ENCODE measurements around the gene MBD5. TPM values are rescaled to one million over a fixed set of nuclear protein-coding genes. Genes with fewer than 3 reads are reported as not detected.

The MBD5 gene
- total RNA-seq, 1 donor from 2014 or later, result 46.5 TPM

GRCh38 chr2:148300544-148300943 is 279.7 kb downstream of the MBD5 start:
- DNase-seq (ENCODE audit: low read depth), result no peak

DNA sequence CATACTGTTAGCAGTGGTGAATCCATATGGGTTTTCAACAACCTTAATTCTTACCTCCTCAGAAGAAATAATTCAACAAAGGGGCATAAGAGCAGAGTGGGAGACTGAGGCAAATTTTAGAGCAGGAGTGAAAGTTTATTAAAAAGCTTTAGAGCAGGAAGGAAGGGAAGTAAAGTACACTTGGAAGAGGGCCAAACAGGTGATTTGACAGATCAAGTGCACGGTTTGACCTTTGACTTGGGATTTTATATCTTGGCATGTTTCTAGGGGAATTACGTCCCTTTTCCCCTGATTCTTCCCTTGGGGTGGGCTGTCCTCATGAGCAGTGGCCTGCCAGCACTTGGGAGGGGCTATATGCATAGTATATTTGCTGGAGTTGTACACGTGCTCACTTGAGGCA is 280.5 kb downstream of the MBD5 start:
- DNase-seq (ENCODE audit: low read depth), result no peak

GRCh38 chr2:148302526-148302925 is 281.6 kb downstream of the MBD5 start:
- DNase-seq (ENCODE audit: low read depth), result no peak

DNA sequence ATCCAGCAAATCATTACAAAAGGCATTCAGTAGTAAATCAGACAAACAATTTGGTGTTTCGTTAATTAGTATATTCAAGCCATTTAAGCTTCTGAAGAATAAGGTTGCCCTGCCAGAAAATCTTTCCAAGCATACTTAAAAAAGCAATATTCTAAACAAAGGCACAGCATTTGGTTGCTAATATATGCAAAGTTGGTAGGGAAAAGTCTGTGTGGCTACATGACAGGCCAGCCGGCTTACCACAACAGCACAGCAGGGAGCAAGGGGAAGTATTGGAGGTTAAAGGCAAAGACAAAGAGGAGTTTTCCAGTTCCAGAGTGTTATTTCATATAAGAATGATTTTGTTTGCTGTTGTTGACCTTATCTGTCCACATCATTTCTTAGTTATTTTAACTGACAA is 282.3 kb downstream of the MBD5 start:
- no peak for DNase-seq (ENCODE audit: low read depth)

DNA sequence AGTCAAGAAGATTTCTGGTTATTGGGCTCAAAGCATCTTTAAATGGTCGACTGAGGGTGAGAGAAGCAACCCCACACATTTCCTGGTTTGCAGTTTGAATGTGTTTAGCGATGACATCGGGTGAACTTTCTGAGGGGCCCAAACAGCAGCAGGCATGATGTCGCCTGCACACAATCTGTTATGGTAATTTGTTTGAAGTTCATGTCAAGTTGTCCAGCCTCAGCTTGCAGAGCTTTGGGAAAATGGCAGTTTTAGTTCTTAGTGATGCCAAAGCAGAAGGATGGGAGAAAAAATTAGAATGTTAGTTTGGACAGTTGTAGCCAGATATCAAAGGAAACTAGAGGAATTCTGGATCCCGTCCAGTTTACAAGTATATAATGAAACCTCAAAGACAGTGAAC is 284.6 kb downstream of the MBD5 start:
- DNase-seq (ENCODE audit: low read depth), result no peak

DNA sequence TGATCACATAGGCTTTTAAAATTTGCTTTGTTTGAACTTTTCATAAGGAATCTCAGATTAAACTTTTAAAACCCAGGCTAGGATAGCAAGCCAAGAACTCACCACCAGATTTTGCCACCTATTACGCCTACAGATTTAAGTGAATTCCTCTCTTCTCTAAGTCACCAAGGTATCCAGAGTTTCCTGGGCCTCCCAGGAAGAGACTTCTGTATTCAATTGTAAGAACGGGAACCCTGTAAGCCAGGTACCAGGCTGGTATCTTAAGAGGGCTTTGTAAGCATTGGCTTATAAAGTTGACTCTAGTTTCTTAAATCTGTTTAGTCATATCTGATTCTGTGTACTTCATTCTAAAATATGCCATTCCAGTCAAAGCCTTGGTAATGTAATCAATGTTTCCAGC is 285.1 kb downstream of the MBD5 start:
- DNase-seq (ENCODE audit: low read depth), result no peak

- DNase-seq (ENCODE audit: low read depth), result no peak
Measured at GRCh38 chr2:148317598-148317997, 296.7 kb downstream of the MBD5 start.

DNA sequence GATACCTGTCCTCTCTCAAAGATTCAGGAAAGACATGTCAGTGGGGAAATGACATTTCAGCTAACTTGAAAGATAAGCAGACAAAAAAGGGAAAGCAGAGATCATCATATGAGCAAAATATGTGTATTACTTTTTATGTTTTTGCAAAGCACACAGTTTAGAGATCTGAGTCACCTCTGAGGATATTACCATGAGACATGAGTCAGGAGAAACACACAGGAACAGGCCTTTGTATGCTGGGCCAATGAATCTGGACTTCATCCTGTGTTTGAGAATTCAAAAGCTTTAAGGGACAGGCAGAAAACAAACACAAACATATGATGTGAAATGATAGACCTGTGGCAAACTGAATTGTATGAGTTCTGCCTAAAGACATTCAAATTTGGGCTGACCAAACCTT is 317.6 kb downstream of the MBD5 start:
- DNase-seq (ENCODE audit: low read depth), result peak; percentile 56

- DNase-seq (ENCODE audit: low read depth), result no peak
Measured at GRCh38 chr2:148342086-148342485, 321.2 kb downstream of the MBD5 start.

DNA sequence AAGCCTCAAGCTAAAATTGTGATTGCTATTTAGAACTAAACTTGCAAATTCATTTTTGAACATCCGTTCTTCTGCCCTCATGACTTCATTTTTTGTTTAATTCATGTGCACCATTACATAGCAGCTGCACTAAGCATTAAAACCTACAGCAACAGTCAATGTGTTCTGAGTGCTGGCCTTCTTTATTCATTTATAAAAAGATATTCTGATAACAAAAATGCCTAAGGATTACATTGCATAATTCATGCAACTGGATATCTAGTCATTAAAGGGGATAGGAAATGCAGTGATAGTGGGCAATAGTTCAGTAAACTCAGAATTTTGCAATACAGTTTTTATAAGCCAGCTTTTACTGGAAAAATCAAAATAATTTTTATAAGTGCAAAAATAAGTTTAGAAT is 329.3 kb downstream of the MBD5 start:
- no peak for DNase-seq (ENCODE audit: low read depth)

GRCh38 chr2:148351437-148352143 is 330.7 kb downstream of the MBD5 start:
- DNase-seq (ENCODE audit: low read depth), result no peak

GRCh38 chr2:148358375-148358774 is 337.5 kb downstream of the MBD5 start:
- no peak for DNase-seq (ENCODE audit: low read depth)

- DNase-seq (ENCODE audit: low read depth), result no peak
Measured at GRCh38 chr2:148360662-148361061, 339.8 kb downstream of the MBD5 start.

- no peak for DNase-seq (ENCODE audit: low read depth)
Measured at GRCh38 chr2:148362144-148362796, 341.4 kb downstream of the MBD5 start.

- DNase-seq (ENCODE audit: low read depth), result no peak
Measured at GRCh38 chr2:148375214-148375613, 354.3 kb downstream of the MBD5 start.

DNA sequence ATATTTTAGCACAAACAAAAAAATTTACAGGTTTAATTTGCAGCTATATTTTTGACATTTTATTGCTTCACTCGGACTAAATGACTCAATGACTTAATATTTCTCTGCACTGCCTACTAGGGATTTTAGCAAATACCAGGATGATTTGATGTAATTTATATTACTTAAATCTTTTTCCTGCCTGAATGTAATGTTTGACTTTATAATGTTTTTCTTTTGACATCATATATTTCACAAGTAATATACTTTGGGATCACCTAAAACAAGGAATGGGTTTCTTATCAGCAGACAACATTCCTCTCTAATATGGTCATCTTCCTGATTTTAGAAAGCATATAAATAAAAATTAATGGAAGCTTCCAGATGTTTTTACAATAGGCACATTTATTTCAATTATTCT is 370.4 kb downstream of the MBD5 start:
- no peak for DNase-seq (ENCODE audit: low read depth)

DNA sequence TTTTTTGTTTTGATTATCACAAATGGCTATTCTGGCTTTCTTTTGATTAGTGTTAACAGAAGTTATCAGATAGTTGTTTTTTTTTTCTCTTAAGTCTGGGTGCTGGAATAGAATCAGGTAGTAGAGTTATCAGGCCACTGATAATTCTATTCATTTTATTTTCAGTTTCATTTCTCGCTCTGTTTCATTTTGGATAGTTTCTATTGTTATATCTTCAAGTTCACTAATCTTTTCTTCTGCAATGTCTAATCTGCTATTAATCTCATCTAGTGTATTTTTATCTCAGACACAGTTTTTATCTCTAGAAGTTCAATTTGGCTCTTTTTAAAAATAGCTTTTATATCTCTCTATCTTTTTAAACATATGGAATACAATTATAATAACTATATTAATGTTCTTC is 381.9 kb downstream of the MBD5 start:
- DNase-seq (ENCODE audit: low read depth), result no peak

- no peak for DNase-seq (ENCODE audit: low read depth)
Measured at GRCh38 chr2:148410899-148411298, 390.0 kb downstream of the MBD5 start.

- DNase-seq (ENCODE audit: low read depth), result no peak
Measured at GRCh38 chr2:148416248-148416647, 395.4 kb downstream of the MBD5 start.

- no peak for DNase-seq (ENCODE audit: low read depth)
Measured at GRCh38 chr2:148430101-148430500, 409.2 kb downstream of the MBD5 start.

GRCh38 chr2:148447877-148448276 is 427.0 kb downstream of the MBD5 start:
- DNase-seq (ENCODE audit: low read depth), result no peak

GRCh38 chr2:148450531-148450930 is 429.6 kb downstream of the MBD5 start:
- DNase-seq (ENCODE audit: low read depth), result no peak

DNA sequence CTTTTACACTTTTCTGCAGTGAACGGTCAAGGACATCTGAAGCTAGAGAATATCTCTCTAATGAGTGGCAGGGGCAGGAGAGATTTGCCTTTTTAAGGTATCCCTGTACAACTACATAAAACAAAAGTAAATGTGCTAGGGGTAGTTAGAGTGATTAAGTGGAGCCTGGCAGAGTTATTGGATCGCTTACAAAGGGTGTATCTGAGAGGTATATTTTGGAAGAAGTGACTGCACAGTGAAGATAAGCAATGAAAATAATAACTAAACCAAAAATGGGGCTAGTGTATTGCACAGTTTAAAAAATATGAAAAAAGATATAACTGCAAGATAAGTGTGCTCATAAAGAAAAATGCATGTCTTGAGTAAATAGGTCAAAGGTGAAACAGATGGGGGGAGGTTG is 430.2 kb downstream of the MBD5 start:
- DNase-seq (ENCODE audit: low read depth), result no peak

DNA sequence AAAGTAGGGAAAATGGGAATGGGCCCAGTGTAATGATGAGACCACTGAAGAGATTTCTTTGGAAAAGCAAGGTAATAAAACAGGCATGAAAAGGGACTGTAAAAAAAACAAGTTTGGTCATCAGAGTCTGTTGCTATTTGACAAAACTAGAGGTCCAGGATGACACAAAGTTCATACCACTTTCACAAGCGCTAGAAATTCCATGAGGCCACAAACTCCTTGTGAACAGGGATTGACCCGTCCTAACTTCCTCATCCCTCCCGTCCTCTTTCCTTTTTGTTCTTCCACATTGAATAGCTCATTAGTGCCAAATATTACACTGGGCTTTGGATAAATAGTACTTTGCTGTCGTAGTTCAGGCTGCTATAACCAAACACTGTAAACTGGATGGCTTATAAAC is 434.9 kb downstream of the MBD5 start:
- peak; percentile 2 for DNase-seq (ENCODE audit: low read depth)
